ENCODE data around the gene HCN4. TPM values are rescaled to one million over a fixed set of nuclear protein-coding genes. Genes with fewer than 3 reads are reported as not detected.

The HCN4 gene
- total and polyA plus RNA-seq, 2 donors: 0.05 to 0.07 TPM

- 97% methylated on average over 8 of the region's 8 CpGs for WGBS
- Histone ChIP-seq H3K27me3 (ENCODE audit: control insufficient read depth in 2 of 2, insufficient read depth in 1 of 2, low read length in 1 of 2) (no peaks in the 10 kb centered on the region), H3K36me3 (ENCODE audit: control insufficient read depth in 2 of 2, insufficient read depth in 2 of 2, low read length in 1 of 2) (no peaks in the 10 kb centered on the region), H3K4me3 (ENCODE audit: low read length in 2 of 2) (no peak overlapping the region), H3K9me3 (ENCODE audit: control insufficient read depth in 2 of 2, insufficient read depth in 1 of 2, low read length in 1 of 2) (no peaks in the 10 kb centered on the region), H3K4me1 (ENCODE audit: control insufficient read depth in 2 of 2, insufficient read depth in 2 of 2, low read length in 2 of 2) (no peaks in the 10 kb centered on the region), H3K27ac (ENCODE audit: low read depth in 1 of 2, low read length in 1 of 2) (no peak overlapping the region)
- DNase-seq (ENCODE audit: low read depth in 6 of 9, low spot score in 9 of 9): no peak
Measured at GRCh38 chr15:73282567-73283365, 86.0 kb downstream of the HCN4 start.

- Histone ChIP-seq H3K36me3 (ENCODE audit: control insufficient read depth in 2 of 2, insufficient read depth in 2 of 2, low read length in 1 of 2) (no peaks in the 10 kb centered on the region), H3K27me3 (ENCODE audit: control insufficient read depth in 2 of 2, insufficient read depth in 1 of 2, low read length in 1 of 2) (no peaks in the 10 kb centered on the region), H3K4me3 (ENCODE audit: low read length in 2 of 2) (no peak overlapping the region), H3K4me1 (ENCODE audit: control insufficient read depth in 2 of 2, insufficient read depth in 2 of 2, low read length in 2 of 2) (no peaks in the 10 kb centered on the region), H3K9me3 (ENCODE audit: control insufficient read depth in 2 of 2, insufficient read depth in 1 of 2, low read length in 1 of 2) (no peaks in the 10 kb centered on the region), H3K27ac (ENCODE audit: low read depth in 1 of 2, low read length in 1 of 2) (no peak overlapping the region)
- DNase-seq (ENCODE audit: low read depth in 6 of 9, low spot score in 9 of 9): no peak
Measured at GRCh38 chr15:73275862-73276261, 92.9 kb downstream of the HCN4 start.

- H3K27me3 ChIP-seq (ENCODE audit: control insufficient read depth in 2 of 2, insufficient read depth in 1 of 2, low read length in 1 of 2): no peaks in the 10 kb centered on the region
- H3K4me1 ChIP-seq (ENCODE audit: control insufficient read depth in 2 of 2, insufficient read depth in 2 of 2, low read length in 2 of 2): no peaks in the 10 kb centered on the region
- DNase-seq (ENCODE audit: low read depth in 6 of 9, low spot score in 9 of 9): peak in 6 of 9 donors; percentile 4 to 40 (median 12)
- no peak overlapping the region for H3K27ac ChIP-seq (ENCODE audit: low read depth in 1 of 2, low read length in 1 of 2)
- H3K4me3 ChIP-seq (ENCODE audit: low read length in 2 of 2): no peak overlapping the region
- H3K9me3 ChIP-seq (ENCODE audit: control insufficient read depth in 2 of 2, insufficient read depth in 1 of 2, low read length in 1 of 2): no peaks in the 10 kb centered on the region
- no peaks in the 10 kb centered on the region for H3K36me3 ChIP-seq (ENCODE audit: control insufficient read depth in 2 of 2, insufficient read depth in 2 of 2, low read length in 1 of 2)
- 30% methylated on average over 5 of the region's 5 CpGs for WGBS
Measured at GRCh38 chr15:73273181-73274002, 95.4 kb downstream of the HCN4 start.

- no peak overlapping the region for H3K4me3 ChIP-seq (ENCODE audit: low read length in 2 of 2)
- no peak overlapping the region for H3K27ac ChIP-seq (ENCODE audit: low read depth in 1 of 2, low read length in 1 of 2)
- no peaks in the 10 kb centered on the region for H3K4me1 ChIP-seq (ENCODE audit: control insufficient read depth in 2 of 2, insufficient read depth in 2 of 2, low read length in 2 of 2)
- DNase-seq (ENCODE audit: low read depth in 6 of 9, low spot score in 9 of 9): no peak
- WGBS: 84% methylated on average over 3 of the region's 3 CpGs
- no peaks in the 10 kb centered on the region for H3K27me3 ChIP-seq (ENCODE audit: control insufficient read depth in 2 of 2, insufficient read depth in 1 of 2, low read length in 1 of 2)
- no peaks in the 10 kb centered on the region for H3K36me3 ChIP-seq (ENCODE audit: control insufficient read depth in 2 of 2, insufficient read depth in 2 of 2, low read length in 1 of 2)
- H3K9me3 ChIP-seq (ENCODE audit: control insufficient read depth in 2 of 2, insufficient read depth in 1 of 2, low read length in 1 of 2): no peaks in the 10 kb centered on the region
Measured at GRCh38 chr15:73270366-73271097, 98.2 kb downstream of the HCN4 start.

Other genes with a start within 250 kb of the HCN4 start
- 0.09 TPM for gene REC114, start 74.2 kb upstream of the HCN4 start, total RNA-seq
- gene REC114, start 74.2 kb upstream of the HCN4 start, polyA plus RNA-seq: 0.07 TPM